Measurements from ENCODE around the gene SERPINB1.

Gene SERPINB1

DNA sequence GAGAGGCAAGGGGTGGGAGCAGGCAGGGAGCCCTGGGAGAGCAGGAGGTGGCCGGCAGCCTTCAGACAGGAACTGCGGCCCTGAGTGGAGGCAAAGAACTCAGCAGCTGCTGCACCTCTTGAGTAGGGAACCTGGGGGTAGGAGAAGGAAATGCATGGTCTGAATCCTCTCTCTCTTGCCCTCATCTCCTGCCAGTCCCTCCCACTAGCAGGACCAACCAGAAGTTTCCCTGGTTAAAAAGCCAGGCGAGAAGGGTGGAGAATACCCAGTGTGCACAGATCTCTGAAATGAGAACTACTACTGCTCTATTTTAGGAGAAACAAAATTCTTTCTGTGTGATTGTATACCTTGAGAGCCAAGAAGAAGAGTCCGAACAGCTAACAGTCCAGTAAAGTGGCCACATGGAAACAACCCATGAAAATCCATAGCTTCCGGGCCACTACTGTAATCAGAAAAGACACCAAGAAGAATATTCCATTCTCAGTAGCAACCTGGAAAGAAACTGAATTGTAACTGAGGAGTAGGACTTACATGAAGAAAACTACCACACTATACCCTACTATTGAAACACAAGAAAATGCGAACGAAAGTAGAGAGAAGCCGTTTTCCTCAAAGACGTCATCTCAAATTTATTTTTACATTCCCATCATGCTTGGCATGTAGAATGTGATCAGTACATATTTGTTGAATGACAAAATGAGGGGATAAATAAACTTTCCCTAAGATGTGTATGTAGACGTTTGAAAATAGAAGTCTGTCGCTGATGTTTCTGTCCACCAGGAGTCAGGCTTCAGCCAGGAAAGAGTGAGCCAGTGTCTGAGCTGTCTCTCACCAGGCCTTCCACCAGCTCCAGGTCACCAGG, 50.8 kb downstream of the SERPINB1 start:
- no peak for DNase-seq

DNA sequence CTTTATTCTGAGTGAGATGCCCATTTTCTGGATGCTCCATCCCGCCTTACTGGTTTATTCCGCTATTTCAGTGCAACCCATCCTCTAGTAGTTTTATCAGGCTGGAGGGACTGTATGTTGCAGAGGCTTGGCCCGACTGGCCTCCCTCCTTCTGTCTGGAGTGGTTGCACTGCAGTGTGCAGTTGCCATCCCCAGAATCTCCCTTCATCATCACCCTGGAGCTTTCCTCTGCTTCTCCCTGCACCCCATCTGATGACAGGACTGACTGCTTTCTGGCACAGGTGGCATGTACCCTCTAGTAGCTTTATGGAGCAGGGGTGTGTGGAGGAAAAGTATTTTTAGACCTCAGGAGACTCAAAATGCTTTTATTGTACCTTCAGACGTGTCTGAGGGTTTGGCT, 55.4 kb downstream of the SERPINB1 start:
- DNase-seq: no peak

DNA sequence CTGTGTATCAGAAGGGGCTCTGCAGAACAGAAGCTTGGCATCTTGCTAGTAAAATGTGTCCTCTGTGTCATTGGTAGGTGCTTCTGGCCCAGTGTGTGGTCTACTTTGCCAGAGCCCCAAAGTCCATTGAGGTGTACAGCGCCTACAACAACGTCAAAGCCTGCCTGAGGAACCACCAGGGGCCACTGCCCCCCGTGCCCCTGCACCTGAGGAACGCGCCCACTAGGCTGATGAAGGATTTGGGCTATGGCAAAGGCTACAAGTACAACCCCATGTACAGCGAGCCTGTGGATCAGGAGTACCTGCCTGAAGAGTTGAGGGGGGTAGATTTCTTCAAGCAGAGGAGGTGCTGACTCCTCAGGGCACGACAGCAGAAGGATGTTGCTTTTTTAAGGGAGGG, 56.7 kb downstream of the SERPINB1 start:
- DNase-seq: no peak

DNA sequence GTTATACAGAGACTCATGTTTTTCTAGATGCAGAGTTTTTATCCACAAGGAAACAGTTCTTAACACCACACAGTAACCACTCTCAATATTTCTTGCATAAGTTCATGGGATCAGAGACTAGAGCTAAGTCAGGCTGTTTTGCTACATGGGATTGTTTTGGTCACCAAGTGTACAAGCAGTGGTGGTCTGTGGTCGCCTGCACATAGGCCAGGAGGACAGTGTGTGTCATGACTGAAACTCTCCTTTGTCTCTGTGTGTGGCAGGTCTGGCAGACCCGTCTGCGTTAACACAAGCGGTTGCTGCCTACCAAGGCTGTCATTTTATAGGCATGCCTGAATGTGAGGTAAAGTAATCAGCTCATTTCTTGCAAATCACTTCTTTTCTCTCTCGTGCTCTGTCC, 57.6 kb downstream of the SERPINB1 start:
- DNase-seq: no peak

DNA sequence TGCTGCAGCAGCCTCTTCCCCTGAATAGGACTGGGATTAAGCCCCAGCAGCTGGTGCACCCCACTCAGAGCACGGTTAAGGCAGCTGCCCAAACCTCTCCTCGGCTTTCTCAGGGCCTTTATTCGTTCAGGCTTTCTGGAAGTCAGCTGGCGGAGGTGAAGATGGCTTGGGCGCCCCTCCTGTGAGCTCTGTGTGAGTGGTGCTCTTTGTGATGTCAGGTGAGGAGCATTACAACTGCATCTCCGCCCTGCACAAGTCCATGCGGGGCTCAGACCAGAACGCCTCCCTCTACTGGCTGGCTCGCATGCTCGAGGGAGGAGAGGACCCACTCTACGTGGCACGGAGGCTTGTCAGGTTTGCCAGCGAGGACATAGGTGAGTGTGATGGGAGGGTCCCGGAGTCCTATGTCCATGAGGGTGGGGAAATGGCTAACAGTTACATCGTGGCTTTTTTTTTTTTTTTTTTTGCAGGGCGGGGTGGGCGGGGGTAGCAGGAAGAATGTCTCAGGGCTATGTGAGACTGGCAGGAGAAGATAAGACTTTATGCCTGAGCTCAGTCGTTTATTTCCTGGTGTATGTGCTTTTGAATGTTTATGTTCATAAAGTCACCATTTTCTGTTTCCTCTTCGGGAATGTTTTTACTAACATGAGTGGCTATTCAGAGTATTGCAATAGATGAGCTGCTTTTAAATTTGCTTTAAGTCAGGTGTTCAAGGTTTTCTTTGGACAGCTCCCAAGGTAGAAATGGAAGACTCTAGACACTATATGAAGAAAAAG, 58.3 kb downstream of the SERPINB1 start:
- no peak for DNase-seq

DNA sequence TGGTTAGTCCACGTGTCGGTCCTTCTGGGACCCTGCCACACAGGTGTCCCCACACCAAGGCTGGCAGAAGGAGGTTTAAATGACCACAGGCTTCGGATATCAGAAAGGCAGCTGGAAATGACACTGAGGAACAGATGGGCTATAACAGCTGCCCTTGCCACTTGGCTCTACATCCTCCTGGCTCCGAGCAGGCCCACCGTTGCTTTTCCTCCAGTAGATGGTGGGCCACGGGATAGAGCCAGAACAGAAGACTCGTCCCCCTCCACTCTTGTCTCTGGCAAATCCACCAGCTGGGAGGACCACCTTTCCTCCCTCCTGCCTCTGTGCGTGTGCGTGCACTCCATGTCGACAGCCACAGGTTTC, 58.9 kb downstream of the SERPINB1 start:
- DNase-seq: no peak

DNA sequence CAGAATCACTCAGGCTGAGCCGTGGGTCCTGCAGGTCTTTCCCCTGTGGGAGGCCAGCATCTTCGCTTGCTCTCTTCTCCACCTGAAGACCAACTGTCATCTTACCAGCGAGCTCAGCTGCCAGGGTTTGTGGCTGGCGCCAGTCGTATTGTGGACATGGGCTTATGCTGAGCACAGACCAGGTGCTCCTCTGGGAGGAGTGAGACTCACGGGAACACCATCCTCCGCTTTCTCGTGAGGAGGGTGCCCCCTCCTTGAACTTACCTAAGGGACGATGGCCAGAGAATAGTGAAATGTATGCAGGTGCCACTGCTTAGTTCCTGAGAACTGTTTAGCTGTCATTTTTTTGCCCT, 59.3 kb downstream of the SERPINB1 start:
- no peak for DNase-seq

Data from cortex of kidney (tissue), 1 donor.